HUDEP-2 (cell line): ENCODE results near the gene KCNMA1.
"Not testable (repeated sequence)": the region's sequence is repeated elsewhere in the genome, so short reads cannot be mapped to it uniquely, and the experiment has no call there.

Experiments used
- DNase-seq, 76 experiments: peaks; one replicate each; lab custom pipeline; 2025; ENCODE audit not compliant: unreplicated experiment in 76 of 76; lab: John Stamatoyannopoulos, UW

KCNMA1 gene

GRCh38 chr10:77664696-77665095 lies 27.1 kb upstream of the KCNMA1 start:
- DNase-seq, result no peak

DNA sequence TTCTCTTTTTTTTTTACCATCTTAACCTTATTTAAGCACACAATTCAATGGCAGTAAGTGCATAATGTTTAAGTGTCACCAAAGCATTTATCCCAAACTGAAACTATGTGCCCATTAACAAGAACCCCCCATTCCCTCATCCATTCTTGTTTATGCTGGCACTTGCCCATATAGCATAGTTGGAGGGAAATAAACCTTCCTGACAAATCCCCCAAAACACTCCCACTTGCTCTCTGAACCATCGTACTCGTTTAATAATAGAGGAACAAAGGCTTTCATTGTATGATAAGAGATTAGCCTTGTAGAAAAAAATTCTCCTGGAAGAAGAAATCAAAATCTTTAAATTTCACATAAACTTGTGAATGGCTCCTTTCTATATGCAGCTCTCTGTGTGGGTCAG lies 26.4 kb upstream of the KCNMA1 start:
- DNase-seq, result no peak

GRCh38 chr10:77661674-77662073 lies 24.1 kb upstream of the KCNMA1 start:
- no peak for DNase-seq

- no peak for DNase-seq
Measured at GRCh38 chr10:77661100-77661499, 23.5 kb upstream of the KCNMA1 start.

DNA sequence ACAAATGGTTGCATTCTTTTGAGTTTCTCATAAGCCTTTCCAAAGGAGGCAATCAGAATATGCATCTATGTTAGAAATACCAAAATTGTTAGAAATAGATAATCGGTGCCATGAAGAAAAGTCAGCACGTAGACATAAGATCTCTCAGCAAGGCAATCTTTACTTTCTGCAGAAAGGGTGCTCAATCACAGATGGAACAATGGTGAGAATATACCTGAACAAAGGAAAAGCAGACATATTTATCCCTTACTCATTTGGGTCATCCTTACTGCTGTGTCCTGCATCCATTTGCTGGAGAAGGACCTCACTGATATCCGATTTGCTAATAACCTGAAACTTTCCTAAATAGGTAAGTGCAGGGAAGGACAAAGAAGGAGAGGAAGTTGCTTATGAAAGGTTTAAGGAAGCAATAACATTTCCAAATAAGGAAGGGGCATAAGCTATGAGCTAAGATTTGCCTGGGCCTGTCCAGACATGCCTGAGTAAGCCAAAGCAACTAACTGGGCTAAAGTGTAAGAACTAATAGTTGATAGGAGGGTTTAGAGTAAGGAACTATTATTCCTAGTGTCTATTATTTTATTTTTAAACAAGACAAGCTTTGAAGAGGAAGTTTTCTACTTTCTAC lies 21.6 kb upstream of the KCNMA1 start:
- not testable (repeated sequence) for DNase-seq

DNA sequence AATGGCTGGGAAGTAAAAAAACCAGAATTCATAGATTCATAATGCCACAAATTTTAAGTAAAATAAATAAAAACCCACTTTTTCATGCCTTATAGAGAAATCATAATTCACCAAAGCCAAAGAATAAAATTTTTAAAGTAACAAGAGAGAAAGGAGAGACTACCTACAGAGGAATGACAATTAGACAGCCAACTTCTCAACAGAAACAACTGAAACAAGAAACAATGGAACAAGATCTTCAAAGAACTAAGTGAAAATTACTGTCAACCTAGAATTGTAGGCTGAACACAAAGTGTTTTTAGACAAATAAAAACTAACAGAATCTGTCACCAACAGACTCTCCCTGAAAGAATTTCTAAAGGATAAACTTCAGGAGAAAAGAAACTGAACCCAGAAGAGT lies 15.6 kb upstream of the KCNMA1 start:
- no peak for DNase-seq

DNA sequence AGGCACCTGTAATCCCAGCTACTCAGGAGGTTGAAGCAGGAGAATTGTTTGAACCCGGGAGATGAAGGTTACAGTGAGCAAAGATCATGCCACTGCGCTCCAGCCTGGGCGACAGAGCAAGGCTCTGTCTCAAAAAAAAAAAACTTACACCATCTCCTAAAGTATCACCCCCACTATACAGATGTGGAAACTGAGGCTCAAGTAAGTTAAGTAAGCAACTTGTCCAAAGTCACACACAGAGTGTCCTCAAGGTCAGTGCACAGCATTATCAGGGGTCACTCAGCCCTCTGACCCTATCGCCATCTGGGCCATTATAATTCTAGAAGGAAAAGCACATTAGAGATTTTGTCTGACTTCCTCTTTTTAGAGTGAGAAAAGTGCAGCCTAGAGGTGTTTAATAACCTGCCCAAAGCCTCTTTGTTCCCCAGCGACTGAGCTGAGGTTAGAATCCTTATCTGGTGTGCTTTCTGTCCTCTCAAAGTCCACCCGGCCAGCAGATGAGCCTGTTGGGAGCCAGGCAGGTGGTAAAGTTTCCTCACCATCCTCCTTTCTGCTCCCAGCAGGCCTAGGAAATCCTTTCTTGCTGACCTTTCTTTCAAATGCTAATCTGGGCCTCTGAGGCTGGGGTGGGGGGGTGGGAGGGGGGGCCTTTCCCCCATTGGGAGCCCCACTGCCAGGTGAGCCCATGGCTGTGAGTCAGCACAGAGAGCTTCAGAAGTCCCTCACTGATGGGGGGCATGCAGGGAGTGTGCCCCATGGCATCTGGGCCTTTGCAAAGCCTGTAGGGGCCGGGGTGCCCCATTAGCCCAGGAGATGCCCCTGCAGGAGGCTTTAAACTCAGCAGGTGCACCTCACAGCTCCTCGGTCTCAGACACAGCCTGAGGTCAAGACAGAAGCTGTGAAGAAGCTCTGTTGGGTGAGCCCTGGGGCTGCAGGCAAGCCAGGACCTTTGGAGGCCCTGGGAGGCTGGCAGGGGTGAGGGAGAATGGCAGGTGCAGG lies 12.0 kb upstream of the KCNMA1 start:
- DNase-seq, result no peak

DNA sequence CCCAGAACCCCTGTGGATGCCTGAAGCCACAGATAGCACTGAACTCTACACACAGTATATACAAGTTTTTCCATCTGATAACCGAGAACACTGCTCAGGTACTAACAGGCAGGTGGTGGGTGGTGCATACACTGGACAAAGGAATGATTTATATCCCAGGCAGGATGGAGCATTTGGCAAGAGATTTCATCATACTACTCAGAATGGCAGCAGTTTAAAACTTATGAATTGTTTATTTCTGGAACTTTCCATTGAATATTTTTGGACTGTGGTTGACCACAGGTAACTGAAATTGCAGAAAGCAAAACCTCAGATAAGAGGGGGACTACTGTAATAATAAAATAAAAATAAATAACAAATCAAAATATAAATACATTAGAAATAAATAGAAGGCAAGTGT lies 10.9 kb upstream of the KCNMA1 start:
- no peak for DNase-seq

DNA sequence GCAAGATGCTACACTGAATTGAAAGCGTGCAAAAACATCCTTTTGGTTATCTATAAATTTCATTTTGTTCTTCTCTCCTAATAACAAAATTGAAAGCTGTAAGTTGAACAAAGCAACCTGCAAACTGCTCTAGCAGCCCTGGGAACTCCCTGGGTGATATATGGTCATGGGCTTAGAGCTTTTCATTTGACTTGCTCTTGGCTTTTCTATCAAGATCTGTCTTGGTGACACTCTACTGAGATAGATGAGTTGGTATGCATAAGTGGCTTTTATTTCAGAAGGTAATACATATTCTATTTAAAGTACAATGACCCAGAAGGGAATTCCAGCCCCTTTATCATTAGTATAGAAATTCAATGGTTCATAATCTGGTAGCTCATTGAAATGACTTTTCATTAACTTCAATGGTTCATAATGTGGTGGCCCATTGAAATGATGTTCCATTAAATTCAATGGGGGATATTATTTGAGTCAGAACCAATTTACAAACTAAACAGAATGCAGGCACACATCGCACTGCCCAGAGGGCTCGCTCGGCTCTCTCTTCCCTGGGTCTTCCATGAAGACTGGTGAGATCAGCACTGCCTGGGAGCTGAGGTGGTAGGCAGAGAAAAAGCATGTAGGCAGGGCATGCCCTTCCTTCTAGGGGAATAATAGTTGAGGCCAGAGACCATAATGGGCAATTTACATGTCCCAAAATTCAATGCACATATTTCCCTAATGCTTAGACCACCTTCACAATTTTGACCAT lies 10.1 kb upstream of the KCNMA1 start:
- no peak for DNase-seq

GRCh38 chr10:77644557-77645243 lies 7.1 kb upstream of the KCNMA1 start:
- DNase-seq, result no peak

GRCh38 chr10:77643795-77644468 lies 6.3 kb upstream of the KCNMA1 start:
- peak in 15 of 76 experiments; percentile 2 to 35 (median 6) for DNase-seq

- DNase-seq, result peak in 42 of 76 experiments; percentile 1 to 63 (median 21)
Measured at GRCh38 chr10:77641788-77642397, 4.3 kb upstream of the KCNMA1 start.

GRCh38 chr10:77641344-77641743 lies 3.7 kb upstream of the KCNMA1 start:
- DNase-seq, result no peak

DNA sequence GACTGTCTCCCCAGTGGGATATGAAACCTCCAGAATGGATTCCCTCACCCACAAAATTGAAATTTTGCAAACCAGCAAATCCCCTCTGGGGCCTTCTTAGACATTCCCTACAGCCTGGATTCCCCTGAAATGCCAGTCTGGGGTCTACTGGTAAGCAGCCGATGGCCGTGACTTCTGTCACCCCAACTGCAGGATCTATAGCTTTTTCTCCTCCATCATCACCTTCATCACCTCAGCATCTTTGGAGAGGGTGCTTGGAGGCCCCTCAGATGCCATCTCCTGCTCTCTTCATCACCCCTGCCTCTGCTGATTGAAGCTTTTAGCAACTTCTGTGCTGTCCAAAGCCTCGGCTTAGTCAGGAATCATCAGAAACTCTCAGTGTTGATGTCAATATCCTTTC lies 2.6 kb upstream of the KCNMA1 start:
- no peak for DNase-seq

- DNase-seq, result no peak
Measured at GRCh38 chr10:77639756-77640155, 2.1 kb upstream of the KCNMA1 start.

GRCh38 chr10:77638321-77639101 lies 903 bp upstream of the KCNMA1 start:
- no peak for DNase-seq

GRCh38 chr10:77636967-77637531 lies 559 bp downstream of the KCNMA1 start:
- no peak for DNase-seq

DNA sequence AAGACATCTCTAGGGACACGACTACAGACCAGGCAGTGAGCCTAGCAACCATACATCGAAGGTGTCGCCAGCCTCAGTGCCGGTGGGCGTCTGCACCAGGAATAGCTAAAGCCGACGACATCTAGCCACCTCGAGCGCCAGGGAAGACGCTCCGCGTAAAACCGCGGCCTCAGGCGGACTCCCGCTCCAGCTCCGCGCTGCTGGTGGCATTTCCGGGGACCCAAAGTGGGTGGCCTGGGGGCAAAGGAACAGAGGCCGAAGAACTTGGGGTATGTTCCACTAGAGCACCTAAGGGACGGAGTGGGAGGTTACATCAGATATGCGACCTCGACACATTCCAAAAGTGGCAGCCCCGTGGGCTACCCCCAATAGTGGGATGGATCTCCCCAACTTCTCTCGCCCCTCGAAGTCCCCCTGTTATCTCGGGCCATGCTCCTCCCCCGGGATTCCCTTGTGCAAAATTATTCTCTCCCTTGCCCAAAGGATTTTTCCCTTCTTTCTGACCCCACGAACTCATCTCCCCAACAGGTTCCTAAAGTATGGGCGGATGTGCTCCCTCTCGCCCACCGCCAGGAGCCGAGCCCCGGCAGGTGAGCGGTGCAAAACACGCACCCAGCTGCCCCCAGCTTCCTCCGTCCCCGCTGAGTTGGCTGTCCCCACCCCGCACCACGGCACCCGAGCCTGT lies 1.2 kb downstream of the KCNMA1 start:
- DNase-seq, result no peak
